ENCODE results near the gene MAP3K3.

- TF ChIP-seq CREM (IDR thresholded peaks at IDR 0.05; ENCODE audit: low read depth), result no peak
- no peak for TF ChIP-seq SMARCC2 (IDR thresholded peaks at IDR 0.05; ENCODE audit: low read depth)
- TF ChIP-seq POLR2A (conservative IDR thresholded peaks at IDR 0.05), result no peak
- no peak for TF ChIP-seq HDGF (IDR thresholded peaks at IDR 0.05)
- TF ChIP-seq EZH2 (IDR thresholded peaks at IDR 0.05; ENCODE audit: borderline replicate concordance, low read depth, low read length), result no peak
- no peak for TF ChIP-seq POLR2AphosphoS5 (IDR thresholded peaks at IDR 0.05; ENCODE audit: control insufficient read depth, insufficient read depth, low read depth, low read length)
- TF ChIP-seq CTCF (IDR thresholded peaks at IDR 0.05 in 2 of 3, conservative IDR thresholded peaks at IDR 0.05 in 1 of 3; ENCODE audit: insufficient read depth in 2 of 3, low read depth in 1 of 3, low read length in 3 of 3), result no peak
- TF ChIP-seq JUNB (CRISPR knock-in tag; conservative IDR thresholded peaks at IDR 0.05), result no peak
- TF ChIP-seq TEAD2 (tag; IDR thresholded peaks at IDR 0.05), result no peak
These were observed 82.0 kb downstream of the MAP3K3 start for GRCh38 chr17:63704259-63704576.
